Medulla oblongata (tissue), 1 donor: ENCODE measurements around the gene STAT4.
"Not testable (repeated sequence)": the region's sequence is repeated elsewhere in the genome, so short reads cannot be mapped to it uniquely, and the experiment has no call there.

Experiments
- DNase-seq: peaks from one replicate; pipeline ENCODE4 v3.0.0-alpha.2; 2015; ENCODE audit errors: extremely low spot score

STAT4 gene

GRCh38 chr2:190996338-190996946 is 154.4 kb downstream of the STAT4 start:
- DNase-seq, result no peak

DNA sequence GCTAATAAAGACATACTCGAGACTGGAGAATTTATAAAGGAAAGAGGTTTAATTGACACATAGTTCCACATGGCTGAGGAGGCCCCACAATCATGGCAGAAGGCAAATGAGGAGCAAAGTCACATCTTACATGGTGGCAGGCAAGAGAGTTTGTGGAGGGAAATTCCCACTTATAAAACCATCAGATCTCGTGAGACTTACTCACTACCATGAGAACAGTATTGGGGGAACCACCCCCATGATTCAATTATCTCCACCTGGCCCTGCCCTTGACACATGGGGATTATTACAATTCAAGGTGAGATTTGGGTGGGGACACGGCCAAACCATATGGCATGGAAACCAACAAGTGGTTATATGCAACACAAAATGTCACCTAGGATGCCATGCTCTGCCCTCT is 155.5 kb downstream of the STAT4 start:
- DNase-seq, result not testable (repeated sequence)

GRCh38 chr2:190994148-190994547 is 156.6 kb downstream of the STAT4 start:
- no peak for DNase-seq

DNA sequence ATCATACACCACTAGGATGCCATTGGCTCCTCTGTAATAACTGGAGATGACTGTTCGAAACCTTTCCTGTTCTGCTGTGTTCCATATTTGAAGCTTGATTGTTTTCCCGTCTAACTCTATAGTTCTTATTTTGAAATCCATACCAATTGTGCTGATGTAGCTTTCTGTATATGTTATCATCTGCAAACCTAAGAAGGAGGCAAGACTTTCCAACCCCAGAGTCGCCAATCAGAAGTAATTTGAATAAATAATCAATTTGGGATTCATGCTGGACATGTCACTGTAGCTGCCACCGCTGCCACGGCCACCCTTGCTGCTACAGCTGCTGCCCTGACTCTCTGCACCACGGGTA is 157.5 kb downstream of the STAT4 start:
- no peak for DNase-seq

- DNase-seq, result no peak
Observed at GRCh38 chr2:190990132-190990531, 160.7 kb downstream of the STAT4 start.

DNA sequence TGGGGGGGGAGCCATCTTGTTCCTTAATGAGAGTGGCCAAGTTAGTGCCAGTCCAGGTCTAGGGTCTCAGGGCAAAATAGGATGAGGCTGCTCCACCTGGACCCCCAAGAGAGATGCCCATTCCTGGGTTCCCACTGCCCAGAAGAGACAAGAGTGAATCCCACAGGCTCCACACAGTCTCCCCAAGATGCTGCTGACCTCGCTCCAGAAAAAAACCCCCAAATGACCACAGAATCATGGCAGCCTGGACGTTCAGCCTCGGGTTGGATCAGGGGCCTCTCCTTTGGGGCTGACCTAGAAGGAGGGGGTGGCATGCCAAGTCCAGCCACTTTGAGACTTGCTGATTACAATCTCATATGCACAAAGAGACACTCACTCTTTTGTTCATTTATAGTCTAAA is 161.9 kb downstream of the STAT4 start:
- no peak for DNase-seq

DNA sequence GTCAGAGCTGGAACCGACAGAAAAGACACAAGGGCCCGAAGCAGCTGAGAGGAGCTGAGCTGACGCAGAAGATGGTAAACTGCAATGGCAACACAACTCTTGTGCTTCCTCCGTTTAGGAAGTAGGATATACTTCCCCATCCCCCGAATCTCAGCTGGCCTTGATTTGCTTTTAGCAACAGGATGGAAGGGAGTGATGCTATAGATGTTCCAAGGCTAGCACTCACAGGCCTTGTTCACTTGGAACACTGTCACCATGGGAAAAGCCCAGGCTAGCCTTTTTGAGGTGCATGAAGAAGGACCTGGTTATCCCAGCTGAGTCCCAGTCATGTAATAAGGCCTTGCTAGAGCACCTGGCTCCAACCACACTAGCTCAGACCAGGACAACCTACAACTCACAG is 162.9 kb downstream of the STAT4 start:
- no peak for DNase-seq

GRCh38 chr2:190987116-190987515 is 163.7 kb downstream of the STAT4 start:
- DNase-seq, result no peak

GRCh38 chr2:190986221-190986953 is 164.4 kb downstream of the STAT4 start:
- DNase-seq, result no peak

DNA sequence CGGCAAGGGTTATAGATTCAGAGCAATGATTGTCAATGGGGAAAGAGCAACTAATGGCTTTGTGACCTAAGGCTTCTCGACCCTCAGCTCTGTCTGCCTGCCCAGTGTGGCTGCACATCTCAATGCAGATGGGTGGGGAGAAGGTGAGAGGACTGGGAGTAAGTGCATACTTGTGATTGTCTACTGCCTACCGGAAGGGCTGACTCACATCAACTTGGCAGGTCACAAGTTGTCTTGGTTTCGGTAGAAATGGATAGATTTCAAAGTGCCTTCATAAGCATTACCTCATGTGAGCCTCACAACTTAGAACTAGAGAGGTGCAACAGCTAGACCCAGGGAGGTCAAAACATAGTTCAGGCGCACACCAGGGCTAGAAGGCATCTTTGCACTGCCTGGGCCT is 166.2 kb downstream of the STAT4 start:
- DNase-seq, result no peak

GRCh38 chr2:190982262-190983034 is 168.3 kb downstream of the STAT4 start:
- DNase-seq, result no peak

GRCh38 chr2:190981733-190982132 is 169.1 kb downstream of the STAT4 start:
- no peak for DNase-seq

GRCh38 chr2:190981333-190981732 is 169.5 kb downstream of the STAT4 start:
- DNase-seq, result no peak

DNA sequence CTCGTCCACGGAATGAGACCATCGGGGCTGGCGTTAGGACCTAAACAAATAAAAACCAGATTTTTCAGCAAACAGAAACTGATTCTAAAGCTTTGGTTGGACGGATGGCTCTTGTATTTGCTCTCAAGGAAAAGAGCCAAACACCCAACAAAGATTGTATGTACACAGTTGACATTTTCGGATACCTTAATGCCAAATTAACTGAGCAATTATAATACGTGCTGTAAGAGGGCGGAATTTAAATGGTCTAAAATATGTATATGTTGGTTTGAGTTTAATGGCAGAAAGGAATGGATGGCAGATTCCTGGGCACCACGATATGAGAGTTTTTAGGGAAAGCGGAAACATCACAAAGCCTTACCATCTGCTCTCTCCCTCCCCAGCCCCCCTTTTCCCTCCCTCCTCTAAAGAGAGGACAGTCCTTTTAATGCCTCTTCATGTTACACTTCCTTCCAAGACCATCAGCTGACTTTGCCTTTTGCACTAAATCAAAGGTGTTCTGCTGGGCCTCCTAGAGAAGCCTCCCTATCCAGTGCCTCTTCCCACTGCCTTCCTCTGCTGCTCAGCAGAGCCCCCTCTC is 170.1 kb downstream of the STAT4 start:
- DNase-seq, result no peak

DNA sequence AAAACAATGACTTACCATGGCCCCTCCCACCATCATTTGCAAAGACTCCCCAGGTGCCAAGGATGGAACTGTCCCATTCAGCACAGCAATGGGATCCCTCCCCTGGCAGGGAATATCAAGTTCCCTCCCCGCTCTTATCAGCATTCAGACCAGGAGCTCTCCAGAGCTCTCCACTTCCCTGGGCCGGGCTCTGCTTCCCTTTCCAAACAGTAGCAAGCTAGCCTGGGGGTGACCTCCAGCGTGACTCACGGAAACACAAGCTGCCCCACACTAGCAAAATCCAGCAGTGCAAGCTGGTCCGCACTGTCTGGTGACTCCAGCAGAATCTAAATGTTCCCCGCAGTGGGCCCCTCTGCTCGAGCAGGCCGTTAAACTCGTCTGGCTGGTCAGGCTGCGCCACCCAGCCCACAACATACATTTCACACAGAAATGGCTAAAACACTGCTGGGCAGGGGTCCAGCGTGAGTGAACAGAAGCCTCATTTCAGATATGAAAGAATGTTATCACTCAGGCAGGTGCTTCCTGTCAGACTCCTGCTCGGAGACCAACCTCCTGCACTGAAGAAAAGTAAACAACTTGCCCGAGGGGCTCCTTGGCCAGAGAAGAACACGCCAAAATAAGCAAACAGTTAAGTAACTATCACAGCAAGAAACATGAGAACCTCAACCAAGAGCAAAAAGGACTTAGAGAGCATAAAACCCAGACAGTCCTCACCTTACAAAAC is 170.7 kb downstream of the STAT4 start:
- no peak for DNase-seq
